Endothelial cell of umbilical vein (primary cell): ENCODE measurements around the gene SRRM4. TPM values are rescaled to one million over a fixed set of nuclear protein-coding genes. Genes with fewer than 3 reads are reported as not detected.

ENCODE experiments used
- BruUV-seq: library from RNA; stranded (reverse); fragments of 400-500 nt; replicated peaks from 2 replicates; lab custom pipeline; 2021; lab: Mats Ljungman, UMichigan
- CTCF ChIA-PET: fragments of 300-600, 350-600 bp; sonication (Branson Sonifier 250); formaldehyde crosslinking; loops from one replicate; lab custom pipeline; 2021; ENCODE audit warnings: antibody characterized with exemption, inconsistent platforms; lab: Charles Lee
- POLR2A ChIA-PET: fragments of 300-600, 350-600 bp; sonication (Branson Sonifier 250); formaldehyde crosslinking; loops from one replicate; lab custom pipeline; 2021; ENCODE audit warnings: antibody characterized with exemption, inconsistent platforms; lab: Charles Lee
- DNase-seq: peaks from one replicate; pipeline ENCODE4 v3.0.0-alpha.2; 2011; ENCODE audit warnings: low read depth, low spot score
- FAIRE-seq: peaks from 2 replicates; lab custom pipeline; 2011; peaks lifted over from hg19 to GRCh38; lab: Jason Lieb, UNC
- H2AFZ ChIP-seq: 2 replicates; pipeline ENCODE4 v1.6.0; 2012; ENCODE audit warnings: low read depth, low read length, control low read depth, inconsistent platforms
- H3K27ac ChIP-seq: 2 replicates; pipeline ENCODE4 v1.5.1; 2011; ENCODE audit warnings: low read depth, mild to moderate bottlenecking, control low read depth, low read length, moderate library complexity; ENCODE audit not compliant: insufficient read depth
- H3K27me3 ChIP-seq, 2 experiments: 2 replicates each; pipeline versions ENCODE4 v1.6.0 to v1.6.1; 2011; ENCODE audit warnings: low read length in 2 of 2, mixed read lengths in 1 of 2; ENCODE audit not compliant: control insufficient read depth in 2 of 2, insufficient read depth in 2 of 2
- H3K36me3 ChIP-seq, 2 experiments: 2 replicates in 1 of 2; 3 replicates in 1 of 2; pipeline ENCODE4 v1.5.1; 2011; ENCODE audit warnings: low read length in 2 of 2, mild to moderate bottlenecking in 1 of 2, moderate library complexity in 1 of 2; ENCODE audit not compliant: control insufficient read depth in 2 of 2, insufficient read depth in 2 of 2; ENCODE audit errors: extremely low read depth in 1 of 2
- H3K4me1 ChIP-seq: 3 replicates; pipeline ENCODE4 v1.5.1; 2011; ENCODE audit warnings: mild to moderate bottlenecking, low read length; ENCODE audit not compliant: control insufficient read depth, insufficient read depth; ENCODE audit errors: extremely low read depth
- H3K4me2 ChIP-seq: 2 replicates; pipeline ENCODE4 v1.6.1; 2011; ENCODE audit warnings: low read length, control low read depth, mixed read lengths; ENCODE audit not compliant: insufficient read depth
- H3K4me3 ChIP-seq, 3 experiments: fragments of 200-600 bp in 1 of 3; sonication (generic), shearing (Covaris generic) in 1 of 3; replicated peaks in 1 of 3; 2 replicates each; pipeline ENCODE4 v1.5.1; 2011 to 2016; ENCODE audit warnings: control low read depth in 3 of 3, low read length in 3 of 3, mild to moderate bottlenecking in 2 of 3, inconsistent platforms in 1 of 3, low read depth in 1 of 3, moderate library complexity in 1 of 3; ENCODE audit not compliant: insufficient read depth in 1 of 3
- H3K79me2 ChIP-seq: 2 replicates; pipeline ENCODE4 v1.6.0; 2012; ENCODE audit warnings: low read length, inconsistent platforms; ENCODE audit not compliant: control insufficient read depth, insufficient read depth
- H3K9ac ChIP-seq: replicated peaks from 2 replicates; pipeline ENCODE3; 2011; ENCODE audit warnings: low read length, control low read depth; ENCODE audit not compliant: insufficient read depth; ENCODE audit errors: extremely low read depth
- H3K9me1 ChIP-seq: replicated peaks from 3 replicates; pipeline ENCODE4 v1.6.0; 2011; ENCODE audit warnings: mild to moderate bottlenecking, low read length; ENCODE audit not compliant: control insufficient read depth, insufficient read depth; ENCODE audit errors: extremely low read depth
- H3K9me3 ChIP-seq: replicated peaks from 2 replicates; pipeline ENCODE4 v1.5.1; 2012; ENCODE audit warnings: low read length, inconsistent platforms; ENCODE audit not compliant: control insufficient read depth, insufficient read depth
- H4K20me1 ChIP-seq: replicated peaks from 2 replicates; pipeline ENCODE3; 2011; ENCODE audit warnings: mild to moderate bottlenecking, low read length; ENCODE audit not compliant: control insufficient read depth, insufficient read depth; ENCODE audit errors: extremely low read depth
- CTCF ChIP-seq, 2 donors: IDR thresholded peaks; 1 replicate in 1 of 2; 2 replicates in 1 of 2; pipeline ENCODE4 v1.5.1; 2011; ENCODE audit warnings: low read length in 2 of 2, mild to moderate bottlenecking in 2 of 2, moderate library complexity in 2 of 2, control low read depth in 1 of 2, inconsistent platforms in 1 of 2, low read depth in 1 of 2; ENCODE audit not compliant: insufficient read depth in 1 of 2; ENCODE audit errors: extremely low read depth in 1 of 2
- EZH2 ChIP-seq: IDR thresholded peaks from 2 replicates; pipeline ENCODE4 v1.6.1; 2012; ENCODE audit warnings: borderline replicate concordance, low read depth, mild to moderate bottlenecking, moderate library complexity, low read length, inconsistent platforms; ENCODE audit not compliant: severe bottlenecking
- FOS ChIP-seq: IDR thresholded peaks from 2 replicates; pipeline ENCODE4 v1.6.1; 2011; ENCODE audit warnings: mild to moderate bottlenecking, low read length, moderate library complexity, borderline replicate concordance; ENCODE audit not compliant: insufficient read depth
- GATA2 ChIP-seq: IDR thresholded peaks from 2 replicates; pipeline ENCODE4 v1.7.0; 2011; ENCODE audit warnings: low read depth, mild to moderate bottlenecking, moderate library complexity, mixed read lengths, low read length; ENCODE audit not compliant: insufficient read length, insufficient read depth
- JUN ChIP-seq: IDR thresholded peaks from 2 replicates; pipeline ENCODE4 v1.6.1; 2011; ENCODE audit warnings: borderline replicate concordance, low read depth; ENCODE audit not compliant: insufficient read length, insufficient read depth
- MYC ChIP-seq: IDR thresholded peaks from one replicate; pipeline ENCODE4 v1.6.1; 2011; ENCODE audit warnings: mild to moderate bottlenecking, low read depth, low read length
- POLR2A ChIP-seq: IDR thresholded peaks from 2 replicates; pipeline ENCODE4 v1.6.1; 2012; ENCODE audit warnings: low read depth, mild to moderate bottlenecking, control low read depth, low read length
- POLR2AphosphoS5 ChIP-seq: IDR thresholded peaks from 2 replicates; pipeline ENCODE4 v1.6.1; 2012; ENCODE audit warnings: low read depth, mild to moderate bottlenecking, control low read depth, low read length, moderate library complexity; ENCODE audit not compliant: insufficient read depth
- dilution Hi-C: fragments of 300-500 bp; cut with MboI; formaldehyde crosslinking; loops from one replicate; pipeline ENCODE4 v1.15.0; 2019; ENCODE audit warnings: low sequenced_read_pairs; ENCODE audit not compliant: extremely low pct_ligation_motif_present
- intact Hi-C: fragments of 100-400 bp; cut with micrococcal nuclease; formaldehyde crosslinking; loops from one replicate; pipeline ENCODE4 v1.10.0; 2022
- polyA plus RNA-seq, 4 experiments: library from polyadenylated mRNA; depleted of rRNA in 3 of 4; stranded (reverse) in 3 of 4; unstranded in 1 of 4; fragments of >200 nt; gene quantifications; 2 replicates each; pipeline versions ENCODE4 v1.2.1 to v1.2.3, GENCODE V29; 2011 to 2012; ENCODE audit warnings: missing spikeins in 1 of 4
- total RNA-seq: library from RNA; stranded (reverse); gene quantifications from 2 replicates; pipeline ENCODE4 v1.2.3, GENCODE V29; 2021
- TF ChIP-seq, protein P1 (sequence below): IDR thresholded peaks from 2 replicates; pipeline ENCODE4 v1.6.1; 2011; ENCODE audit not compliant: insufficient read depth, insufficient read length

Gene SRRM4
- total and polyA plus RNA-seq, 2 donors (not counting 3 experiments of a cell fraction or from before 2014, with no cell fraction given) = not detected

DNA sequence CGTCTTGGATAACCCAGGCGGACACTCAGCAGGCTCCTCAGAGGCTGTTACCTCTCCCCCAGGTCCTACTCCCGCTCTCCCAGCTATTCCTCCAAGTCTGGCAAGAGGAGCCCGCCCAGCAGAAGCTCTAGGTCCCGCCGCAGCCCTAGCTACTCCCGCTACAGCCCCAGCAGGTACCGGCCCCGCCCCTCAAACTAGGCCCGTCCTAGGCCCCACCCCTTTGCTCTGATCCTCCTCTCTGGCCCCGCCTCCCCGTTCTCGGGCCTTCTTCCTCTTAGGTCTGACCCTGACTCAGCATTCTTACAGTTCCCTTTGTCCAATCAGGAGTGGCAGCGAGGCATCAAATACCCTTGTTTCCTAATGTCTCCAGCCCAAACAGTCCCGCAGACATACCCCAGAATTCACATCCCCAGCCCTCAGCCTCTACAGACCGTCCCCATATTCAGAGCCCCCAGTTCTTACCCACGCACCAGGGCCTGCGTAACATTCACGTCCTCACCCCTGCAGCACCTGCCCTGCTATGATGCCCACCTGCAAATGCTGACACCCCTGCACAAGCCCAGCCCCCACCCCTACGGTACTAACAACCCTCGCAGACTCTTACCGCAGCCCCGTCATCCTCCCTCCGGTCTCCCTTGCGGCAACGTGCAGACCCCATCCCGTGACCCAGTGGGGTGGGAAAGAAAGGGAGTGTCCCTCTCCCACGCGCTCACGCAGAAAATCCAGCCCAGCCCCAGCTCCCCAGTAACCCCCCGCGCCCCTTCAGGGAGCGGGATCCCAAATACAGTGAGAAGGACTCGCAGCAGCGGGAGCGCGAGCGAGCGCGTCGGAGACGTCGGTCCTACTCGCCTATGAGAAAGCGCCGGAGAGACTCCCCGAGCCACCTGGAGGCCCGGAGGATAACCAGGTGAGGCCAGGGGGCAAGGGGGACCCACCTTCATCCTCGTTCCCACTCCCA, 172.4 kb downstream of the SRRM4 start:
- CTCF ChIA-PET = no interaction called here
- peak; percentile 30 for DNase-seq
- TF ChIP-seq FOS = no peak
- no peak for TF ChIP-seq POLR2AphosphoS5
- no peak for TF ChIP-seq GATA2
- no peak for TF ChIP-seq JUN
- TF ChIP-seq, protein P1, sequence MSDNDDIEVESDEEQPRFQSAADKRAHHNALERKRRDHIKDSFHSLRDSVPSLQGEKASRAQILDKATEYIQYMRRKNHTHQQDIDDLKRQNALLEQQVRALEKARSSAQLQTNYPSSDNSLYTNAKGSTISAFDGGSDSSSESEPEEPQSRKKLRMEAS = no peak
- no peak for TF ChIP-seq EZH2
- TF ChIP-seq POLR2A = no peak
- no peak for TF ChIP-seq MYC
- TF ChIP-seq CTCF (IDR thresholded peaks at IDR 0.05; ENCODE audit: extremely low read depth in 1 of 2, insufficient read depth in 1 of 2, low read depth in 1 of 2, low read length in 2 of 2) = no peak

More for the DNA sequence above, 172.4 kb downstream of the SRRM4 start:
- Histone ChIP-seq H2AFZ (peak overlapping the region; percentile 76), H3K4me1 (no peaks in the 10 kb centered on the region), H4K20me1 (no peaks in the 10 kb centered on the region), H3K9ac (no peak overlapping the region), H3K36me3 (no peaks in the 10 kb centered on the region), H3K4me3 (no peak overlapping the region), H3K27me3 (no peaks in the 10 kb centered on the region), H3K9me1 (no peaks in the 10 kb centered on the region), H3K27ac (no peak overlapping the region), H3K79me2 (no peaks in the 10 kb centered on the region), H3K4me2 (no peak overlapping the region), H3K9me3 (no peaks in the 10 kb centered on the region)
- FAIRE-seq = no peak
- dilution Hi-C loops (no loop called here), intact Hi-C loops (no loop called here)
- POLR2A ChIA-PET = interaction anchor here (0.6 kb wide), 1 partner anchor 162 kb away, joined by 3 read pairs; no protein-coding TSS in a partner anchor
- BruUV-seq = no TSS peak
